Stomach (tissue), 9 donors: ENCODE data around the gene KRT14. TPM values are rescaled to one million over a fixed set of nuclear protein-coding genes. Genes with fewer than 3 reads are reported as not detected.

ENCODE experiments used
- DNase-seq, 2 donors: peaks; one replicate each; pipeline versions ENCODE4 v3.0.0 to v3.0.0-alpha.2; 2013 to 2019
- H3K27ac ChIP-seq, 5 donors: fragments of 200-600 bp in 4 of 5; sonication (generic) in 4 of 5; one replicate each; pipeline ENCODE4 v1.5.1; 2013 to 2019; ENCODE audit warnings: mild to moderate bottlenecking in 1 of 5, moderate library complexity in 1 of 5
- H3K27me3 ChIP-seq, 3 donors: fragments of 200-600 bp; sonication (generic); one replicate each; pipeline ENCODE4 v1.5.1; 2017 to 2019; ENCODE audit warnings: mixed run types in 1 of 3
- H3K36me3 ChIP-seq, 4 donors: fragments of 200-600 bp; sonication (generic); 1 replicate in 3 of 4; 2 replicates in 1 of 4; pipeline ENCODE4 v1.5.1; 2016 to 2019
- H3K4me1 ChIP-seq, 4 donors: fragments of 200-600 bp; sonication (generic); one replicate each; pipeline ENCODE4 v1.5.1; 2016 to 2019
- H3K4me3 ChIP-seq, 4 donors: fragments of 200-600 bp; sonication (generic) in 3 of 4; one replicate each; pipeline ENCODE4 v1.5.1; 2016 to 2019; ENCODE audit warnings: mild to moderate bottlenecking in 1 of 4
- H3K9me3 ChIP-seq, 4 donors: fragments of 200-600 bp; sonication (generic); one replicate each; pipeline ENCODE4 v1.5.1; 2016 to 2019
- EP300 ChIP-seq: sonication (generic); formaldehyde crosslinking; IDR thresholded peaks from one replicate; pipeline ENCODE4 v1.6.1; 2017; ENCODE audit warnings: antibody characterized with exemption
- POLR2A ChIP-seq, 4 donors: fragments of 450-650 bp; IDR thresholded peaks; one replicate each; pipeline ENCODE4 v1.6.1; 2016; ENCODE audit warnings: antibody characterized with exemption in 4 of 4, control low read depth in 2 of 4, mild to moderate bottlenecking in 1 of 4, moderate library complexity in 1 of 4
- POLR2AphosphoS5 ChIP-seq, 3 donors: sonication (generic); formaldehyde crosslinking; IDR thresholded peaks; one replicate each; pipeline ENCODE4 v1.6.1; 2016; ENCODE audit warnings: antibody characterized with exemption in 3 of 3
- WGBS, 5 donors: extraction: QIAGEN DNeasy Blood & Tissue Kit in 3 of 5; methylation state at CpG; one replicate each; pipeline versions ENCODE4 v1.1.5 to v1.1.7; 2013 to 2018; 5-methylcytosine and 5-hydroxymethylcytosine counted together
- intact Hi-C: fragments of 100-400 bp; cut with DNase I; formaldehyde crosslinking; loops from one replicate; pipeline ENCODE4 v1.15.1; 2023; ENCODE audit warnings: low total_unique reads
- polyA plus RNA-seq, 3 donors: library from polyadenylated mRNA; stranded (reverse); fragments of 200-250 nt; gene quantifications; one replicate each; pipeline ENCODE4 v1.2.3, GENCODE V29; 2013
- total RNA-seq, 5 donors: library from RNA; depleted of rRNA; stranded (reverse); fragments of >200 nt; gene quantifications; one replicate each; pipeline versions ENCODE4 v1.1.0 to v1.2.3, GENCODE V29; 2014 to 2016
- TF ChIP-seq, protein P1 (sequence below), 7 experiments: fragments of 450-650 bp in 4 of 7; fragments of 200-600 bp in 3 of 7; sonication (generic) in 3 of 7; IDR thresholded peaks; one replicate each; pipeline ENCODE4 v1.5.1; 2016 to 2019; ENCODE audit warnings: antibody characterized with exemption in 7 of 7, control low read depth in 2 of 7, mild to moderate bottlenecking in 1 of 7
- donor health status: healthy with polysubstance abuse.
- donor health status: Bipolar disorder and iron deficiency.
- donor health status: healthy.

The KRT14 gene
- total and polyA plus RNA-seq, 8 donors, result 1.3 to 164 (median 2.4) TPM; not detected in 5

DNA sequence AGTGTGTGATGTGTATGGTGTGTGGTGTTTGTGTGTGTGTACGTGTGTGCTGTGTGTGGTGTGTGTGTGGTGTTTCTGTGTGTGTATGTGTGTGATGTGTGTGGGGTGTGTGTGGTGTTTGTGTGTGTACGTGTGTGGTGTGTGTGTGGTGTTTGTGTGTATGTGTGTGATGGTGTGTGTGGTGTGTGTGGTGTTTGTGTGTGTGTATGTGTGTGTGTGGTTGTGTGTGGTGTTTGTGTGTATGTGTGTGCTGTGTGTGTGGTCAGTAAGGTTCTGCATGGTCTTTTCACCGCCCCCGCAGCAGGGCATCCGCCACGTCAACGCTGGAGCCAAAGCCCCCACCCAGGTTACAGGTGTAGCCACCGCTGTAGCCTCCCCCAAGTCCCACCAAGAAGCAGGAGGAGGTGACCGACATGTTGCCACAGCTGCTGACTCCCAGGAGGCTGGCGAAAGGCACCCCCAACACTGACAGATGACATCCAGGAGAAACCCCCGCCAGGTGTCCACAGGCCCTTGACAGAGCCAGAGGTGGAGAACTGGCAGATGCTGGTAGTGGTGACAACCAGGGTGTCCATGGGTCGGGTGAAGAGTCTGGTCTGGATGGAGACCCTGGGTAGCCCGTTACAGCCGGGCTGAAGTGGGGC is 47.0 kb upstream of the KRT14 start:
- H3K9me3 ChIP-seq, result no peaks in the 10 kb centered on the region
- intact Hi-C loops, result no loop called here
- no peak for TF ChIP-seq POLR2A (IDR thresholded peaks at IDR 0.05)
- no peak for TF ChIP-seq EP300
- no peak for TF ChIP-seq POLR2AphosphoS5 (IDR thresholded peaks at IDR 0.05)
- TF ChIP-seq, protein P1, sequence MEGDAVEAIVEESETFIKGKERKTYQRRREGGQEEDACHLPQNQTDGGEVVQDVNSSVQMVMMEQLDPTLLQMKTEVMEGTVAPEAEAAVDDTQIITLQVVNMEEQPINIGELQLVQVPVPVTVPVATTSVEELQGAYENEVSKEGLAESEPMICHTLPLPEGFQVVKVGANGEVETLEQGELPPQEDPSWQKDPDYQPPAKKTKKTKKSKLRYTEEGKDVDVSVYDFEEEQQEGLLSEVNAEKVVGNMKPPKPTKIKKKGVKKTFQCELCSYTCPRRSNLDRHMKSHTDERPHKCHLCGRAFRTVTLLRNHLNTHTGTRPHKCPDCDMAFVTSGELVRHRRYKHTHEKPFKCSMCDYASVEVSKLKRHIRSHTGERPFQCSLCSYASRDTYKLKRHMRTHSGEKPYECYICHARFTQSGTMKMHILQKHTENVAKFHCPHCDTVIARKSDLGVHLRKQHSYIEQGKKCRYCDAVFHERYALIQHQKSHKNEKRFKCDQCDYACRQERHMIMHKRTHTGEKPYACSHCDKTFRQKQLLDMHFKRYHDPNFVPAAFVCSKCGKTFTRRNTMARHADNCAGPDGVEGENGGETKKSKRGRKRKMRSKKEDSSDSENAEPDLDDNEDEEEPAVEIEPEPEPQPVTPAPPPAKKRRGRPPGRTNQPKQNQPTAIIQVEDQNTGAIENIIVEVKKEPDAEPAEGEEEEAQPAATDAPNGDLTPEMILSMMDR (IDR thresholded peaks at IDR 0.05), result no peak
- H3K36me3 ChIP-seq, result no peaks in the 10 kb centered on the region
- H3K4me3 ChIP-seq, result no peak overlapping the region
- WGBS, 5 donors, result 92 to 94% (median 93%) methylated on average over 13 to 14 of the region's 14 CpGs
- H3K4me1 ChIP-seq, result peaks cover 8 to 20% (median 15%) of the 10 kb centered on the region in 4 donors
- DNase-seq, result no peak
- no peak overlapping the region for H3K27ac ChIP-seq
- peaks cover 0 to 14% (median 0%) of the 10 kb centered on the region in 3 donors for H3K27me3 ChIP-seq

DNA sequence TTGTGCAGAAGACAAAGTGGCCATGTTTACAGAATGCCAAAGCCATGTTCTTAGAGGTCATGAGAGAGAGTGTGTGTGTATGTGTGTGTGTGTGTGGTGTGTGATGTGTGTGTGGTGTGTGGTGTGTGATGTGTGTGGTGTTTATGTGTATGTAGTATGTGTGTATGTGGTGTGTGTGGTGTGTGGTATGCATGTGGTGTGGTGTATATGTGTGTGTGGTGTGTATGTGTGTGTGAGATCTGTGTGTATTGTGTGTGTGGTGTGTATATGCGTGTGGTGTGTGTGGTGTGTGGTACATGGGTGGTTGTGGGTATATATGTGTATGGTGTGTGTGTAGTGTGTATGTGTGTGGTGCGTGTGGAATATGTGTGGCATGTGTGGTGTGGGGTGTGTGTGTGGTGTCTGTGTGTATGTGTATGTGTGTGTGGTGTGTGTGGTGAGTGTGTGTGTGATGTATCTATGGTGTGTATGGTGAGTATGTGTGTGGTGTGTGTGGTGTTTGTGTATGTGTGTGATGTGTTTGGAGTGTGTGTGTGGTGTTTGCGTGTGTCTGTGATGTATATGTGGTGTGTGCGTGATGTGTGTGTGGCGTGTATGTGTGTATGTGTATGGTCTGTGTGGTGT is 45.9 kb upstream of the KRT14 start:
- intact Hi-C loops, result no loop called here

DNA sequence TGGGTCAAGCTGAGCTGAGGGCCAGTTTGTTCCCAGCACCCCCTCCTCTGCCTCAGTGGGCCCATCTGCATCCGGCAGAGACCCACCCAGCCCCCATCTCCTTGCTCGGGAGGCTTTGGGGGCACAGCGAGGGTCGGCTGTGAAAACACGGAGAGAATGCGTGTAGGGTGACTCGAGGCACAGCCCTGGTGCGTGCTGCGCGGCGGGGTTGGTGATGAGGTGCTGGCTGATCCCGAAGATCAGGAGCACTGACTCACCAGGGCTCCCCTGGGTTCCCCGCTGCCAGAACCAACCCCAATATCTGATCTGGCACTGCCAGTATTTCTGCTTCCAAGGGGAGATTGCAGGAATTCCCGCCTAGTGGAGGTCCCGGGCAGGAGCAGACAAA is 45.2 kb upstream of the KRT14 start:
- WGBS, 5 donors, result 83 to 87% (median 86%) methylated on average over 11 to 15 of the region's 15 CpGs
- Histone ChIP-seq H3K4me1 (peaks cover 8 to 20% (median 15%) of the 10 kb centered on the region in 4 donors), H3K27ac (no peak overlapping the region), H3K4me3 (no peak overlapping the region), H3K9me3 (no peaks in the 10 kb centered on the region), H3K27me3 (peaks cover 0 to 13% (median 0%) of the 10 kb centered on the region in 3 donors), H3K36me3 (no peaks in the 10 kb centered on the region)
- DNase-seq, result no peak
- TF ChIP-seq, protein P1 (IDR thresholded peaks at IDR 0.05), result no peak
- intact Hi-C loops, result no loop called here

More for the DNA sequence above, 45.9 kb upstream of the KRT14 start:
- TF ChIP-seq POLR2AphosphoS5 (IDR thresholded peaks at IDR 0.05), result no peak
- no peak for TF ChIP-seq POLR2A (IDR thresholded peaks at IDR 0.05)
- TF ChIP-seq, protein P1 (IDR thresholded peaks at IDR 0.05), result no peak
- no peak for TF ChIP-seq EP300
- WGBS, 5 donors, result 68 to 74% (median 73%) methylated on average over 5 of the region's 5 CpGs
- Histone ChIP-seq H3K27ac (no peak overlapping the region), H3K4me3 (no peak overlapping the region), H3K27me3 (peaks cover 0 to 14% (median 0%) of the 10 kb centered on the region in 3 donors), H3K4me1 (peaks cover 8 to 20% (median 15%) of the 10 kb centered on the region in 4 donors), H3K9me3 (no peaks in the 10 kb centered on the region), H3K36me3 (no peaks in the 10 kb centered on the region)
- DNase-seq, result no peak

DNA sequence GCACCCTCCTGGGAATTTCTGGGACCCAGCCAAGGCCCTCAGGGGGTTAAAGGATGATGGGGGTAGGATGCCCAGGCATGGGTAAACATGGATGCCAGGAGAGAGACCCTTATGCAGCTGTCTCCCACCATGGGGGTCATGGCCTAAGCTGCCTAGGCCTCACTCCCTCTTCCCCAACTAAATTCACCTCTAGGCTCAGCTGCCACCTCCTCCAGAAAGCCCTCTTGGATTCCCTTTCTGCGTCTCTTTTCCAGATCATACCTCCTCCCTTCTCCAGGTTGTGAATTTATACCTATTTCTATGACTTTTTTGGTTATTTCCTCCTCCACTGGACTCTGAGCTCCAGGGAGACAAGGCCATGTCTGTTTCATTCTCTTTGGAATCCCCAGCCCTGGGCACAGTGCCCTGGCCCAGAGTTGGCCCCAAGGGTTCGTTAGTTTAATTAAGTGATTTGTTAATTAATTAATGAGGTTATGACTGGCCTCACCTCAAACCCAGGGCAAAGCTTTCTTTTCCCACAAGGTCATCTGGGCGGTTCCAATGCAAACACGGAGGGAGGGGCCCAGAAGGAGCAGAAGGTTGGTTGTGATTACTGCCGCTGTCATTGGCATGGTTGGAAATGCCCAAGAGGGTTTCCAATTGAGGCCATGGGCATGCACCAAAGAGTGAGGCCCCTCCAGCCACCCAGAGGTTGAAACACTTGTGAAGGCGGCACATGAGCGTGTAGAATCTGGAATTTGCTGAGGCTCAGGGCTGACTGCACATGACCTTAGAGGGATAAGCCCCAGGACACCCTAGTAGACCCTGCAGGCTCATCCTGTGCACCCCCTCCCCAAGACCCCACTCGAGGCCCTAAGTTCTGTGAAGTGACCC is 44.6 kb upstream of the KRT14 start:
- Histone ChIP-seq H3K27me3 (peaks cover 0 to 7% (median 0%) of the 10 kb centered on the region in 3 donors), H3K4me1 (peaks cover 8 to 20% (median 15%) of the 10 kb centered on the region in 4 donors), H3K36me3 (no peaks in the 10 kb centered on the region), H3K4me3 (no peak overlapping the region), H3K27ac (no peak overlapping the region), H3K9me3 (no peaks in the 10 kb centered on the region)
- TF ChIP-seq EP300 (no peak), POLR2AphosphoS5 (IDR thresholded peaks at IDR 0.05) (no peak), POLR2A (IDR thresholded peaks at IDR 0.05) (no peak)
- TF ChIP-seq, protein P1 (IDR thresholded peaks at IDR 0.05), result no peak
- 57 to 80% (median 69%) methylated on average over 7 to 8 of the region's 8 CpGs for WGBS, 5 donors
- no peak for DNase-seq
- intact Hi-C loops, result no loop called here
